OCI-LY3 (cell line): ENCODE data around the gene USF1.
"Not testable (repeated sequence)": the region's sequence is repeated elsewhere in the genome, so short reads cannot be mapped to it uniquely, and the experiment has no call there.

Experiments used
- EZH2phosphoT487 ChIP-seq: fragments of 200-600 bp; shearing (Covaris generic); IDR thresholded peaks from 2 replicates; pipeline ENCODE4 v1.6.1; 2018; ENCODE audit warnings: antibody characterized with exemption, mixed run types, low read depth
- TF ChIP-seq, protein P1 (sequence below): fragments of 200-600, 300-600 bp; sonication (generic); IDR thresholded peaks from 2 replicates; pipeline ENCODE4 v1.5.1; 2014; ENCODE audit warnings: antibody characterized with exemption, low read length, low read depth

DNA sequence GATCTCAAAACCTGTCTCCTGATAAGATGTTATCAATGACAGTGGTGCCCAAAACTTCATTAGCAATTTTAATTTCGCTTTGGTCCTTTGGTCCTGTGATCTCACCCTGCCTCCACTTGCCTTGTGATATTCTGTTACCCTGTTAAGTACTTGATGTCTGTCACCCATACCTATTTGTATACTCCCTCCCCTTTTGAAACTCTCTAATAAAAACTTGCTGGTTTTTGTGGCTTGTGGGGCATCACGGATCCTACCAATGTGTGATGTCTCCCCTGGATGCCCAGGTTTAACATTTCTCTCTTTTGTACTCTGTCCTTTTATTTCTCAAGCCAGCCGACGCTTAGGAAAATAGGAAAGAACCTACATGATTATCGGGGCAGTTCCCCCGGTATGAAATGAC, 18.2 kb upstream of the USF1 start:
- TF ChIP-seq, protein P1, sequence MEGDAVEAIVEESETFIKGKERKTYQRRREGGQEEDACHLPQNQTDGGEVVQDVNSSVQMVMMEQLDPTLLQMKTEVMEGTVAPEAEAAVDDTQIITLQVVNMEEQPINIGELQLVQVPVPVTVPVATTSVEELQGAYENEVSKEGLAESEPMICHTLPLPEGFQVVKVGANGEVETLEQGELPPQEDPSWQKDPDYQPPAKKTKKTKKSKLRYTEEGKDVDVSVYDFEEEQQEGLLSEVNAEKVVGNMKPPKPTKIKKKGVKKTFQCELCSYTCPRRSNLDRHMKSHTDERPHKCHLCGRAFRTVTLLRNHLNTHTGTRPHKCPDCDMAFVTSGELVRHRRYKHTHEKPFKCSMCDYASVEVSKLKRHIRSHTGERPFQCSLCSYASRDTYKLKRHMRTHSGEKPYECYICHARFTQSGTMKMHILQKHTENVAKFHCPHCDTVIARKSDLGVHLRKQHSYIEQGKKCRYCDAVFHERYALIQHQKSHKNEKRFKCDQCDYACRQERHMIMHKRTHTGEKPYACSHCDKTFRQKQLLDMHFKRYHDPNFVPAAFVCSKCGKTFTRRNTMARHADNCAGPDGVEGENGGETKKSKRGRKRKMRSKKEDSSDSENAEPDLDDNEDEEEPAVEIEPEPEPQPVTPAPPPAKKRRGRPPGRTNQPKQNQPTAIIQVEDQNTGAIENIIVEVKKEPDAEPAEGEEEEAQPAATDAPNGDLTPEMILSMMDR = not testable (repeated sequence)
- not testable (repeated sequence) for TF ChIP-seq EZH2phosphoT487
